Glutamatergic neuron (in vitro differentiated cells): ENCODE data around the gene IQCN. TPM values are rescaled to one million over a fixed set of nuclear protein-coding genes. Genes with fewer than 3 reads are reported as not detected.

ENCODE experiments used
- DNase-seq: peaks from one replicate; pipeline ENCODE4 v3.0.0; 2022
- H3K27ac Mint-ChIP-seq: one replicate; pipeline ENCODE4 v1.8.0; 2020; ENCODE audit warnings: mild to moderate bottlenecking, mixed read lengths, inconsistent platforms; ENCODE audit not compliant: unreplicated experiment
- H3K27me3 Mint-ChIP-seq: one replicate; pipeline ENCODE4 v1.8.0; 2020; ENCODE audit warnings: mild to moderate bottlenecking, moderate library complexity, mixed read lengths, inconsistent platforms; ENCODE audit not compliant: unreplicated experiment
- H3K36me3 Mint-ChIP-seq: one replicate; pipeline ENCODE4 v1.8.0; 2020; ENCODE audit warnings: mild to moderate bottlenecking, mixed read lengths, inconsistent platforms; ENCODE audit not compliant: unreplicated experiment
- H3K4me1 Mint-ChIP-seq: one replicate; pipeline ENCODE4 v1.8.0; 2020; ENCODE audit warnings: mild to moderate bottlenecking, low read depth, mixed read lengths, inconsistent platforms; ENCODE audit not compliant: unreplicated experiment
- H3K4me3 Mint-ChIP-seq: one replicate; pipeline ENCODE4 v1.8.0; 2020; ENCODE audit warnings: mild to moderate bottlenecking, mixed read lengths, inconsistent platforms; ENCODE audit not compliant: unreplicated experiment
- H3K9me3 Mint-ChIP-seq: one replicate; pipeline ENCODE4 v1.8.0; 2020; ENCODE audit warnings: mild to moderate bottlenecking, moderate library complexity, mixed read lengths, inconsistent platforms; ENCODE audit not compliant: unreplicated experiment
- CTCF ChIP-seq: fragments of 200-600 bp; sonication (generic); IDR thresholded peaks from one replicate; pipeline ENCODE4 v1.5.0; 2021; ENCODE audit not compliant: partially characterized antibody, unreplicated experiment
- total RNA-seq: library from RNA; stranded (reverse); fragmentation: NEBNext Ultra II Directional; extraction: Animal tissue kit (Norgen Biotek cat#: 25700); gene quantifications from one replicate; pipeline ENCODE4 v1.2.1, GENCODE V29; 2021; ENCODE audit not compliant: unreplicated experiment

Gene IQCN
- total RNA-seq, 1 donor from 2014 or later = 23.6 TPM

DNA sequence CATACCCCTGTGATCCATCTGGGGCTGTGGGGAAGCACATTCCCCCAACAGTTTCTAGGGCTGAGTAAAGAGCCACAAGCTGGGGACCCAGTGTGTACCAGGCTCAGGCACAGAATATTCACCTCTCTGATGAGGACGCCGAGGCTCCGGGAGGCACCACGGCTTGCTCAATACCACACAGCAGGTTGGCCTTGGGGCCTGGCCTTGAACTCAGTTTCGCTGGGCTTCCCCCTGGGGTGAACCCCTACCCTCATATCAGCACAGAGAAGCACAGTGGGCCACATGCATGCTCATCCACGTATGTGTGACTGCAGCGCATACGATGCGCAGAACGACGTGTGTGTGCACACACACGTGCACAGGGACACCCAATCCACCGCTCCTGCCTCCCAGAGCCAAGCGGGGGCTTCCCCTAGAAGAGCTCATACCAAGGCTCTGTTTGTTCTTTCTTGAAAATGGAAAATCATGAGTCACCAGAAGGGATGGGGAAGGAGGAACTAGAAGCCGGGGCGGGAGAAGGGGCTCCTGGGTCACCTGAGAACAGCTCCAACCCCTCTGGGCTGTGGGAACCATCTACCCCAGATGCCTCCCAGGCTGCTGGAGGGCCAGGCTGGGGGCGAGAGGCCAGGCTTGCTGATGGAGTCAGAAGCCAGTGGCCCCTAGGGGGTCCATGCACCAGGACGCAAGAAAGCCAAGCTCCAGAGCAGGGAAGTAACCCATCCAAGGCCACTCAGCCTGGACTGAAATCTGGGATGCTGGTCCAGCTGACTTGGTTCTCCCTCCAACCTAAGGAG lies 43.1 kb downstream of the IQCN start:
- TF ChIP-seq CTCF = no peak
- no peaks in the 10 kb centered on the region for H3K36me3 Mint-ChIP-seq
- no peak overlapping the region for H3K27ac Mint-ChIP-seq
- no peak overlapping the region for H3K4me3 Mint-ChIP-seq
- peaks cover 3% of the 10 kb centered on the region for H3K9me3 Mint-ChIP-seq
- peaks cover 11% of the 10 kb centered on the region for H3K27me3 Mint-ChIP-seq
- H3K4me1 Mint-ChIP-seq = peaks cover 19% of the 10 kb centered on the region
- no peak for DNase-seq

DNA sequence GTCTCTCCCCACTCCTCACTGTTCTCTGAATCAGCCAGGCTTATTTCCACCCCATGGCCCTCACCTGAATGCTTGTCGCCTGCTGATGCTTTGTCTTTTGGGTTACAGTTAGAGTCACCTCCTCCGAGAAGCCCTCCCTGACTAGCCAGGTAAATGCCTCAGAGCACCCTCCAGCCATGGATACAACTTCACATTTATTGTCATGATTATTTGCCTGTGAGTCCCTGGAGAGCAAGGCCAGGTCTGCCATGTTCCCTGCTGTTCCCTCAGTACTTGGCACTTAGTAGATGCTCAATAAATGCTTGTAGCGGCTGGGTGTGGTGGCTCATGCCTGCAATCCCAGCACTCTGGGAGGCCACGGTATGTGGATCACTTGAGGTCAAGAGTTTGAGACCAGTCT lies 44.3 kb downstream of the IQCN start:
- no peak for TF ChIP-seq CTCF
- H3K9me3 Mint-ChIP-seq = peaks cover 5% of the 10 kb centered on the region
- no peaks in the 10 kb centered on the region for H3K36me3 Mint-ChIP-seq
- H3K4me3 Mint-ChIP-seq = peak overlapping the region; percentile 46
- H3K4me1 Mint-ChIP-seq = peaks cover 22% of the 10 kb centered on the region
- H3K27ac Mint-ChIP-seq = no peak overlapping the region
- no peak for DNase-seq
- H3K27me3 Mint-ChIP-seq = peaks cover 11% of the 10 kb centered on the region

DNA sequence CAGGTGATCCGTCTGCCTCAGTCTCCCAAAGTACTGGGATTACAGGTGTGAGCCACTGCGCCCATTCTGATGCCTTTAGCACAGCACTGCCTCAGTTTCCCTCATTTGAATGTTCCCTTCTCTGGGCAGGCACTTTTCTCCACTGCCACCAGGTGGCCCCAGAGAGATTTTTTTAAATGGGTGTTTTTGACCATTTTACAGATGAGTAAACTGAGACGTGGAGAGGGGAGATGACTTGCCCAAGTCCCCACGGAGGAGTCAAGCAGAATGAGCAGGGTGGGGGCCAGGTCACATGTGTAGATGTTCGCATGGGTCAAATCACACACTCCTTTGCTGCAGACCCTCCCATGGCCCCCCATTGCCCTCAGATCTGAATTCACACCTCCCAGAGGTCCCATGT lies 44.8 kb downstream of the IQCN start:
- peaks cover 13% of the 10 kb centered on the region for H3K27me3 Mint-ChIP-seq
- peak overlapping the region; percentile 46 for H3K4me3 Mint-ChIP-seq
- H3K9me3 Mint-ChIP-seq = peaks cover 7% of the 10 kb centered on the region
- H3K27ac Mint-ChIP-seq = no peak overlapping the region
- H3K36me3 Mint-ChIP-seq = no peaks in the 10 kb centered on the region
- no peak for DNase-seq
- peaks cover 22% of the 10 kb centered on the region for H3K4me1 Mint-ChIP-seq
- peak; percentile 74 for TF ChIP-seq CTCF

GRCh38 chr19:18227781-18228271 lies 46.4 kb downstream of the IQCN start:
- DNase-seq = no peak
- peaks cover 13% of the 10 kb centered on the region for H3K27me3 Mint-ChIP-seq
- no peak overlapping the region for H3K27ac Mint-ChIP-seq
- H3K36me3 Mint-ChIP-seq = no peaks in the 10 kb centered on the region
- H3K9me3 Mint-ChIP-seq = peaks cover 6% of the 10 kb centered on the region
- peaks cover 16% of the 10 kb centered on the region for H3K4me1 Mint-ChIP-seq
- no peak overlapping the region for H3K4me3 Mint-ChIP-seq
- TF ChIP-seq CTCF = no peak

DNA sequence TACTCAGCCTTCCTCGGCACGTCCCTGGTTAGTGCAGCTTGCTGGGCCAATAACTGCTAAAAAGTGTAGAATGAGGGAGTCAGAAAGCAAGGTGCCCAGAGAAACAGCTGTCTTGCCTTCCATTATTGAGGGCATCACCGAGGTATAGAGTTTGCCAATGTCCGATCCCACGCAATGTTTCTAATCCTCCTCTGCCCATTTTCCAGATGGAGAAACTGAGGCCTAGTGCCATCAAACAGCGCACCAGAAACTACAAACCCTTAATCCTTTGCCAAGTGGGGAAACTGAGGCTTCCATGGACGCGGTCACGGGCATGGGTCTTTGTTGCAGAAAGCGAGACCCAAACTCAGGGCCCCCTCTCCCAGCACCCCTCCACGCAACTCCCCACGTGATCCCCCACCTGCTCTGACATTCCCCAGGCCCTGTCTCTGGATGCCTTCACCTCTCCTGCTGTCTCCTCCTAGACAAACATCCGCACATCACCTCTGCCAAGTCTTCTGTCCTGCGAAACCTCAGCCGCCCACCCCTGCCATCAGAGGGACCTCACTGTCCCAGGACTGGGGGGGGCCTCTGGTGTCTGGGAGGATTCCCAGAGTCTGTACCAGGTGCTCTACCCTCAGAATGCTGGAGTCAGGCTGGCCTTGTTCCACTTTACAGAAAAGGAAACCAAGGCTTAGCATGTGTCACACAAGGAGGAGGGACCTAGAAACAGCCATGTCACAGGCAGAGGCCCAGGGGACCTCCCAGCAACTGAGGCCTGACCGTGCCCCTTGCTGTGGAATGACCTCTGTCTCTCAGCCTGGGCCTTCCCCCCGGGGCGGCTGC lies 47.1 kb downstream of the IQCN start:
- Mint-ChIP-seq H3K27me3 (peaks cover 11% of the 10 kb centered on the region), H3K36me3 (no peaks in the 10 kb centered on the region), H3K9me3 (peaks cover 6% of the 10 kb centered on the region), H3K27ac (peak overlapping the region; percentile 77), H3K4me3 (peak overlapping the region; percentile 64), H3K4me1 (peaks cover 11% of the 10 kb centered on the region)
- TF ChIP-seq CTCF = no peak
- no peak for DNase-seq
